Activated naive CD4-positive, alpha-beta T cell treated with anti-CD3 and anti-CD28 coated beads, Interleukin-2, amount 50 U/mL, for 24 hours (primary cell): ENCODE results near the gene AMIGO3.
A peak's percentile ranks its signal among the peaks of the same experiment; 100 is the strongest.

ENCODE experiments used
- H3K27ac Mint-ChIP-seq: one replicate; pipeline ENCODE4 v1.8.0; 2021; ENCODE audit warnings: mild to moderate bottlenecking, mixed read lengths
- H3K27me3 Mint-ChIP-seq: one replicate; pipeline ENCODE4 v1.8.0; 2021; ENCODE audit warnings: mixed read lengths
- H3K36me3 Mint-ChIP-seq: one replicate; pipeline ENCODE4 v1.8.0; 2021; ENCODE audit warnings: mixed read lengths
- H3K4me1 Mint-ChIP-seq: one replicate; pipeline ENCODE4 v1.8.0; 2021; ENCODE audit warnings: mixed read lengths
- H3K4me3 Mint-ChIP-seq: one replicate; pipeline ENCODE4 v1.8.0; 2021; ENCODE audit warnings: mild to moderate bottlenecking, mixed read lengths
- H3K9me3 Mint-ChIP-seq: one replicate; pipeline ENCODE4 v1.8.0; 2021; ENCODE audit warnings: mixed read lengths

AMIGO3 gene

DNA sequence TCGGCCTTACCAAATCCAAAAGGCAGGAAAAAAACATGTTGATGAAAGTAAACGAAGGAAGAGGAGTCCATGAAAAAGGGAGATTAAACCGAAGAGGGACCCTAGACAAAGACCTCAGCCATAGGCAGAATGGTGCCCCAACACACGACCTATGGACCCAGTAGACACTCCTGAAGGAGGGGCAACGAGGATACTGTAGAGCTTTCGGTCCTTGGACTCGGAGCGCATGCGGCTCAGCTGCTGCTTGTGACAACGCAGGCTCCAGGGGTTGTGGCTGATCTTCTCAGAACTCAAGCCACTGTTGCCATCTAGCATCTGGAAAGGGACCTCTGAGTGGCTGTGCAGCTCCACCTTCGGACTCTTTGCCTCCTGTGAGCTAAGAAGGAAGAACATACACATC, 13.1 kb upstream of the AMIGO3 start:
- H3K9me3 Mint-ChIP-seq, result no peaks in the 10 kb centered on the region
- H3K4me1 Mint-ChIP-seq, result no peaks in the 10 kb centered on the region
- H3K27ac Mint-ChIP-seq, result no peak overlapping the region
- no peaks in the 10 kb centered on the region for H3K27me3 Mint-ChIP-seq
- peaks cover 10% of the 10 kb centered on the region for H3K36me3 Mint-ChIP-seq
- H3K4me3 Mint-ChIP-seq, result no peak overlapping the region

DNA sequence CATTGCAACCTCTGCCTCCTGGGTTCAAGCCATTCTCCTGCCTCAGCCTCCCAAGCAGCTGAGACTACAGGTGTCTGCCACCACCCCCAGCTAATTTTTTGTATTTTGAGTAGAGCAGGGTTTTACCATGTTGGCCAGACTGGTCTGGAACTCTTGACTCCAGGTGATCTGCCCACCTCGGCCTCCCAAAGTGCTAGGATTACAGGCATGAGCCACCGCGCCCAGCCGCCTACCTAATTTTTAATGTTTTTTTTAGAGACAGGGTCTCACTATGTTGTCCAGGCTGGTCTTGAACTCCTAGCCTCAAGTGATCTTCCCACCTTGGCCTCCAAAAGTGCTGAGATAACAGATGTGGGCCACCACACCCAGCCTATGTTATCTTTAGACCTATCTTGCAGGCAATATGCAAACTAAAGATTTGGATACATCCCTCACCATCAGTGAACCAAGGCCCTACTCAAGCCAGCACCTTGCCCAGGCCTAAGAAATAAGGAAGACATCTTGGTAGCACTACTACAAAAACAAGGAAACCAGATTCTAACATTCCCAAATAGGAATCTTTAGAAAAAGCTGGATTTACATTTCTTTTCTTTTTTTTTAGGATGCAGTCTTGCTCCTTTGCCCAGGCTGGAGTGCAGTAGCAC, 10.6 kb upstream of the AMIGO3 start:
- Mint-ChIP-seq H3K27me3 (no peaks in the 10 kb centered on the region), H3K9me3 (no peaks in the 10 kb centered on the region), H3K4me1 (no peaks in the 10 kb centered on the region), H3K27ac (no peak overlapping the region), H3K4me3 (no peak overlapping the region), H3K36me3 (peaks cover 8% of the 10 kb centered on the region)

DNA sequence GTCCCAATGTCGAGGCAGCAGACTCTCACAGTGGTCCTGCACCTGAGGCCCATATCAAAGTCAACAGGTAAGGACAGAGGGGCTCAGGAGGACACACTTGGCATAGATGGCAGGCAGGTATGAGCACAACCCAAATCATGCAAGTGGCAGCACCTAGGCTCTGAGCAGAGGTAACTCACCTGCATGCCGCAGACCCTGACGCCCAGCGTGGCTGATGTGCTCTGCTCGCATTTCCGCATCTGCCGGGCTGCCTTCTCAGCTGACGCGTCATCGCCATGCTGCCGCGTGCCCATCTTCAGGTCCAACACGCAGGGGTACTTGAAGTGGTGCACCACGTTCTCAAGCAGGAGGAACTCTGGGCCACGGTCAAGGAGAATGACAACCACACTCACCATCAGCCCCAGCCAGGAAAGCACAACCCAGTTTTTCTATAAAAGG, 8.5 kb upstream of the AMIGO3 start:
- H3K27ac Mint-ChIP-seq, result no peak overlapping the region
- no peak overlapping the region for H3K4me3 Mint-ChIP-seq
- peaks cover 7% of the 10 kb centered on the region for H3K4me1 Mint-ChIP-seq
- peaks cover 4% of the 10 kb centered on the region for H3K36me3 Mint-ChIP-seq
- no peaks in the 10 kb centered on the region for H3K27me3 Mint-ChIP-seq
- no peaks in the 10 kb centered on the region for H3K9me3 Mint-ChIP-seq

DNA sequence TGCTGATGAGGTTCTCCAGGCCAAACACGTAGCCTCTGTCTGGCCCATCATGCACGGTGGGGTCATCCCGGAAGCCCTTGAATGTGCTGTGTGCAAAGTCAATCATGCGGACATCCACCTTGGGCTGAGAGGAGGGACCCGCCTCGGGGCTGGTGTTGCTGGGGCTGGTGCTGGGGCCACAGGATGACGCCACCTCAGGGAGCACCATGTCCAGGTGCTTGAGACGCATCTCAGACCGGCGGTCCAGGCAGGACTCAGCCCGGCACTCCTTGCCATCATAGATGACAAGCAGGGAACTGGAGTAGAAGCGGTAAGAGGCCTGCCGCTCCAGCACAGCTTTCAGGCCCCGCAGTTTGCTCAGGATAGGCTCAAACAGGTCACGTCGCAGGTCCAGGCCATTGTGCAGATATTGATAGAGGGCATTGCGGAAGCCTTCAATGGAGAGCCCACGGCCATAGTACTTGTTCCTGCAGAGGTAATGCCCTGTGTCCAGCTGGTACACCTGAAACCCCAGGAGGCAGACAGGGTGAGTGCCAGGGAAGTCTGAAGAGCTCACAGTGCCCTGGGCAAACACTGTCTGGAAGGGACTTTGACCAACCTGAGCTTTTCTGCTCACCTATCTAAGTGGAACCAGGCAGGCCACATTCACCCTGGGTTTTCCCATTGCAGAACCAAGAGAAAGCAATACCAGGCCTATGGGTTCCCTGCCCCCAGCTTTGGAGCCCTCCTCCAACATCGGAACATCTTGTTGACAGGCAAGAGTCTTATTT, 7.9 kb upstream of the AMIGO3 start:
- Mint-ChIP-seq H3K27ac (no peak overlapping the region), H3K9me3 (no peaks in the 10 kb centered on the region), H3K4me1 (peaks cover 13% of the 10 kb centered on the region), H3K27me3 (no peaks in the 10 kb centered on the region), H3K4me3 (no peak overlapping the region), H3K36me3 (peaks cover 3% of the 10 kb centered on the region)

DNA sequence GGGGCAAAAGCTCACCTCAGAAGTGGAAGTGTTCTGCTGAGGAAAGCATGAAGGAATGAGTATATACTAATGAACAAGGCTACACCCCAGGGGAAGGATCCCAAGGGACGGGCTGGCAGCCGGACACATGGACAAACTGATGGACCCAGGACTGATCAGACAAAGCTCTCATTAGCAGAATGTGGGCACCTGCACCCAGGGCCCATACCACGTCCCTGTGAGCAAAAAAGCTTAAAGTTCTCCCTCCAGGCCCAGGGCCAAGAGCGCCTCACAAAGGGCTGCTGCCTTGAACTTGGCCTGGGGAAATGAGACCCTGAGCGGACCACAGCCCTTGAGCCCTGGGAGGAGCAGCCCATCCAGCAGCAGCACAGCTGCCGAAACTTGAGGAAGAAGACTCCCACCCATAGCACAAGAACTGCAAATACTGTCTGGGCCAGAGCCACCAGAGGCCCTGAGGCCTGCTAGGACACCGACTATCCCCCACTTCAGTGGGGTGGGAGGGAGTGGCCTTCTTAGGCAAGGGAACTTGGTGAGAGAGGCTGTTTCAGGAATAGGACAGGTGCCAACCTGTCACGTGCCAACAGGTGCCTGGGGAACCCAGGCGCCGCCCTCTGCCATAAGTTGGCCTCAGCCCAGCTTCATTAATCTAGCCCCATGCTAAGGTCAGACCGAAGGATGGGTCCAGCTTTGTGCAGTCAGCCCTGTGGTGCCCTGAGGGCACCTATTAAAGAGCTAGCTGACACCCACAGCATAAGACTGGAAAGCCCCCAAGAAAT, 6.6 kb upstream of the AMIGO3 start:
- H3K27ac Mint-ChIP-seq, result no peak overlapping the region
- H3K4me1 Mint-ChIP-seq, result peaks cover 14% of the 10 kb centered on the region
- H3K4me3 Mint-ChIP-seq, result no peak overlapping the region
- peaks cover 3% of the 10 kb centered on the region for H3K36me3 Mint-ChIP-seq
- no peaks in the 10 kb centered on the region for H3K27me3 Mint-ChIP-seq
- H3K9me3 Mint-ChIP-seq, result no peaks in the 10 kb centered on the region

DNA sequence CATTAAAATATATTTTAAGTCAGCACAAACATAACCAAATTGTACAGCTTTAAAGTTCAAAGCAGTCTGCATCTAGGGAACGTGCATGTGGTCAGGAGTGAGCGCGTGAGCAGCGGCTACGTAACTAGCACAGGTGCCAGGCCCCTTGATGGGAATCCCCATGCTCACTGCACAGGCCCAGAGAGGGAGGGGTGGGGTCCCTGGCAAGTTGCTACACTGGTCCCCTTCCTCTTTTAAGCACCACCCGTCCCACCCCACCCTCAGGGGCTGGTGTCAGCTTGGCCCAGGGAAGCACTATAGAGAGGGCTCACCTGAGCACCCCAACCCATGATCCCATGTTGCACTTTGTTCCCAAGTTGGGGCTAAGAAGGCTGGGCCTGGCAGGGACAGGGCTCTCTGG, 5.1 kb upstream of the AMIGO3 start:
- H3K9me3 Mint-ChIP-seq, result no peaks in the 10 kb centered on the region
- peak overlapping the region; percentile 89 for H3K27ac Mint-ChIP-seq
- no peaks in the 10 kb centered on the region for H3K27me3 Mint-ChIP-seq
- H3K4me3 Mint-ChIP-seq, result peak overlapping the region; percentile 92
- H3K4me1 Mint-ChIP-seq, result peaks cover 17% of the 10 kb centered on the region
- peaks cover 2% of the 10 kb centered on the region for H3K36me3 Mint-ChIP-seq

DNA sequence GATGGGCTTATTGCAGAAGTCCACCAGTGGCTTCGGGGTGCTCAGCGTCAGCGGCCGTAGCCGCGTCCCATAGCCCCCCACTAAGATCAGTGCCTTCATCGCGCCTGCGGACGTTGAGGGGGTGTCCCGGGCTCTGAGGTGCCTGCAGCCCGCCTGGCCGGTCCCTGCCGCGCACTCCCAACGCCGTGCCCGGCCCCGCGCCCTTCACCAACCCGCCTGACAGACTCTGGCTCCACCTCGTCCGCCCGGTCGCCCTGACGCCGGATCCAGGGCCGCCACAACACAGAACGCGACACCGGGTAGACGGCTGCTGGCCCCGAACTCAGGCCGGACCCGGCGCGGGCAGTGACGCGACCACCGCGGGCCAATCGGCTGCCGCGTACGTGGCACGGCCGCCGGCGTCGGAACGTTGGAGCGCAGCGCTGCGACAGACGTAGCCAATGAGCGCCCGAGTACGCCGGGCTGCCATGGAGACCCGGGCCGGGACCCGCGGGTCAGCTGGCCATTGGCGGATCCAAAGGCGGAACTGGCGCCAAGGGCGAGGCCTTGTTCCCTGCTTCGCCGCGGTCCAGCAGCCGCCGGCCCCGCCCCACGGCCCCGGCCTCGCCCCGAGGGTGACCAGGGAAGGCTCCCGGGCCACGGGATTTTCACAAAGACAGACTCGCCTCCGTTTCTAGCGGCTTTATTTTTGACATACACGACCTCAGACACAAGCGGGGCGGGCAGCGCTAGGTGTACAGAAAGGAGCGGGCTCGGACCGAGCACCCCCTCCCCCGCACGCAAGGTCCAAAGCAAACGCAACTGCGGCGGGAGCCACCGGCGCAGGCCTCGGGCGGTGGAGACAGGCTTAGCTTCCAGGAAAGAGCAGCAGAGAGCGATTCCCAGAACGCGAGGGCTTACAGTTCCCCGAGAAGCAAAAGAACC, 4.4 kb upstream of the AMIGO3 start, which contains the start of gene GMPPB:
GMPPB (minus strand) TSS at position 324 of the 924 bp plus-strand sequence; CDS start at position 99, 225 bp downstream.
- Mint-ChIP-seq H3K9me3 (no peaks in the 10 kb centered on the region), H3K4me1 (peaks cover 24% of the 10 kb centered on the region), H3K4me3 (peak within 1 kb of the TSS; percentile 92), H3K27ac (peak within 1 kb of the TSS; percentile 89), H3K36me3 (peaks cover 2% of the 10 kb centered on the region), H3K27me3 (no peaks in the 10 kb centered on the region)

DNA sequence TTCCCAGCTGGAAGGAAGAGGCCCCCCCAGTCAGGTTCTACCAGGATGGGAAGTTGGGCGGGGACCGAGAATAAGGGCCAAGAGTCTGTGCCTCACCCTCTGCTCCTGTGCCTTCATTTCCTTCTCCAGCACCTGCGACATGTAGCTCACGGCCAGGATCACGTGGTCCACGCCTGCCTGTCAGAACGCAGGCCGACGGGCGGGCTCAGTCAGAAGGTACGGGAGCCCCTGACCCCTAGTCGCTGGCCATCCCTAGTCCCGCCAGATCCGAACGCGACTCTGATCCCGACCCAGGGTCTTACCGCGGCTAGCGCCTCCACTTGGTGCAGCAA, 3.8 kb upstream of the AMIGO3 start:
- peaks cover 2% of the 10 kb centered on the region for H3K36me3 Mint-ChIP-seq
- H3K27ac Mint-ChIP-seq, result peak overlapping the region; percentile 89
- peaks cover 30% of the 10 kb centered on the region for H3K4me1 Mint-ChIP-seq
- H3K9me3 Mint-ChIP-seq, result no peaks in the 10 kb centered on the region
- no peaks in the 10 kb centered on the region for H3K27me3 Mint-ChIP-seq
- peak overlapping the region; percentile 92 for H3K4me3 Mint-ChIP-seq

DNA sequence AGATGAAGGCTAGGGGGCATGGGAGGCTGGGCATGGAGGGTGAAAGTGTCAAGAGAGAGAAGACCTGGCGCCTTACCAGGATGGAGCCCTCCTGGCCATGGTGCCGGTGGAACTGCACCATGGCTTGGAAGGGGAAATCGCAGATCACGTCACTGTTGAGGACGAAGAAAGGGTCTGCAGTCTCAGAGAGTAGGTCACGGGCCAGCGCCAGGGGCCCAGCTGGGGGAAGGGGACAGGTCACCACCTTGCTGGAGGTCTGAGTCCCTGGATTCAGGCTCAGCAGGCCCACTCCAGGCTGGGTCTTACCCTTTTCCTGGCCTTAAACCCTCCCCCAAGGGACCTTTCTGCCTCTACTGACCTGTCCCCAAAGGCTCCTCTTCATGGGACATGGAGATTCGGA, 3.4 kb upstream of the AMIGO3 start:
- peak overlapping the region; percentile 92 for H3K4me3 Mint-ChIP-seq
- peaks cover 30% of the 10 kb centered on the region for H3K4me1 Mint-ChIP-seq
- H3K36me3 Mint-ChIP-seq, result peaks cover 2% of the 10 kb centered on the region
- no peaks in the 10 kb centered on the region for H3K9me3 Mint-ChIP-seq
- no peaks in the 10 kb centered on the region for H3K27me3 Mint-ChIP-seq
- H3K27ac Mint-ChIP-seq, result peak overlapping the region; percentile 89

DNA sequence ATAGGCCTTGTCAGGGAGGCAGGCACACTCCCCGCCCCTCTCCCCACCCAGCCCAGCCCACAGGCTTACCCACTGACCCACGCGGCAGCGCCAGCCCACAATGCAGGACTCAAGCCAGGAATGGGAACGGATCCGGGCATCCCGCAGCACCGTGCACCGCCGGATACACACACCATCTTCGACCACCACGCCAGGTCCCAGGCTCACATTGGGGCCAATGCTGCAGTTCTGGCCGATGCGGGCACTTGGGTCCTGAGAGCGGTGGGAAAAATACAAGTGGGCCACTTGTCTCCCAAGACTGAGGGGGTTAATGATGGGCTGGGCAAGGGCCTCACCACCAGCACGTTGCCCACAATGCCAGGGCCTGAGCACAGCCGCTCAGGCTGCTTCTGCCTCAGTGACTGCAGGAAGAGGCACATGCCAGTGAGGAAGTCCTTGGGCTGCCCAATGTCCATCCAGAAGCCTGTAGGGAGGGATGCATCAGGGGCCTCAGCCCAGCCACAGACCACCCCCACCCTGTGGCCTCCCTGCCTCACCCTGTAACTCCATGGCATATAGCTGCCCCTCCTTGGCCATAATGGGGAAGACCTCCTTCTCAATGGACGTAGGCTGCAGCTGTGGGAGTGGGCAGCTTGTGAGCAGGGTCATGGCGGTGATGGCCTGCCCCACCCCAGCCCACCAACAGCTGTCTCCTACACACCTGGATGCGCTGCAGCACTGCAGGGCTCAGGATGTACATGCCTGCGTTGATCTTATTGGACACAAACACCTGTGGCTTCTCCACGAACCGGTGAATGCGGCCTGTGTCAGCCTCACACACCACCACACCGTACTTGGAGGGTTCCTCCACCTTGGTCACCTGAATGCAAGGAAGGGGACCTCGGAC, 2.7 kb upstream of the AMIGO3 start:
- Mint-ChIP-seq H3K36me3 (peaks cover 2% of the 10 kb centered on the region), H3K27ac (peak overlapping the region; percentile 74), H3K9me3 (no peaks in the 10 kb centered on the region), H3K27me3 (no peaks in the 10 kb centered on the region), H3K4me3 (peak overlapping the region; percentile 92), H3K4me1 (peaks cover 30% of the 10 kb centered on the region)

DNA sequence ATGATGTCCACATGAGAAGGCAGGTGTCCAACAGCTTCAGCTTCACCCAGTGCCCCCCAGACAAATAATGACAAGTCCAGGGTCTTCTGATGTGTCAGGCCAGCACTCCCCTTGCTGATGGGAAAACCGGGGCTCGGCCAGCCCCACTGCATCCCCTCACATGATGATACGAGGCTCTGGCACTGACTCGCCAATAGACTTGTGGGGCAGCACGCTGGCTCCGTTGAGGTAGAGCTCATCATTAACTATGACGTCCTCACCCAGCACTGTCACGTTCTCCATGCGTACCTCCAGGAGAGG, 2.1 kb upstream of the AMIGO3 start:
- Mint-ChIP-seq H3K9me3 (no peaks in the 10 kb centered on the region), H3K4me1 (peaks cover 30% of the 10 kb centered on the region), H3K27ac (no peak overlapping the region), H3K4me3 (no peak overlapping the region), H3K36me3 (peaks cover 2% of the 10 kb centered on the region), H3K27me3 (no peaks in the 10 kb centered on the region)

DNA sequence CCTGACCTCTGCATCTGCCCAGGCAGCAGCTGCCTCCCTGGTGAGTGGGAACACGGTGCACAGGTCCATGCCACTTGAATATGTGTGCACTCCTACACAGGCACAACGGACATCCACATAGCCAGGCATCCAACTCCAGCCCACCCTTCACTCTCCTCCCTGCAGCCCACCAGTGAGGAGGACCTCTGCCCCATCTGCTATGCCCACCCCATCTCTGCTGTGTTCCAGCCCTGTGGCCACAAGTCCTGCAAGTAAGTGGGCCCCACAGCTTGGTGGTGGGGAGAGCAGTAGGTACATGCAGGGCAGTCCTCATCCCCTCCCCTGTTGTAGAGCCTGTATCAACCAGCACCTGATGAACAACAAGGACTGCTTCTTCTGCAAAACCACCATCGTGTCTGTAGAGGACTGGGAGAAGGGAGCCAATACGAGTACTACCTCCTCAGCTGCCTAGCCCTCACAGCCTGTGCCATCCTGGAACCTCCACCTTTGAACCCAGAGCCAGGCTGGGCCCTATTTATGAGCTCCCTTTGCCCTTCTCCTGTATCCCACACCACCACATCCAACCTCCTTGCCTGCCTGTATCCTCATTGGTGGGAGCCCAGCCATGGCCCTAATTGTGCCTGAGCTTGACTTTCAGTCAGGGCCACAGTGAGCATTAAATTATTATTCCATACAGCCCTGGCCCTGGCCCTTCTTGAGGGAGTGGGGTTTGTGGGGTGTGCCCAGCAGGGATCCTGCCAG, 1.5 kb upstream of the AMIGO3 start:
- Mint-ChIP-seq H3K36me3 (peaks cover 2% of the 10 kb centered on the region), H3K27me3 (no peaks in the 10 kb centered on the region), H3K9me3 (no peaks in the 10 kb centered on the region), H3K4me3 (peak overlapping the region; percentile 30), H3K27ac (no peak overlapping the region), H3K4me1 (peaks cover 30% of the 10 kb centered on the region)

DNA sequence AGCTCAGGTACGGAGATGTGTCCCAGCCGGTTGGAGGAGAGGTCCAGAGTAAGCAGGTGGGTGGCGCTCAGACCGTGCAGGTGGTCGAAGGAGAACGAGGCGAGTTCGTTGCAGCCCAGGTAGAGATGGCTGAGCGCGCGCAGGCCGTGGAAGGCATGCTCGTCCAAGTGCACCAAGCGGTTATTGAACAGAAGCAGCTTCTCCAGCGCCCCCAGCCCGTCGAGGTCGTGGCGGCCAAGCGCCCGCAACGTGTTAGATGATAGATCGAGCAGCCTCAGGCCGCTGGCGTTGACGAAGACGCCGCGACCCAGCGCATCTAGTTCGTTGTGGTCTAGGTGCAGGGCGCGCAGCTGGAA, 648 bp downstream of the AMIGO3 start:
- Mint-ChIP-seq H3K9me3 (no peaks in the 10 kb centered on the region), H3K27me3 (no peaks in the 10 kb centered on the region), H3K27ac (peak overlapping the region; percentile 74), H3K4me1 (peaks cover 26% of the 10 kb centered on the region), H3K36me3 (peaks cover 2% of the 10 kb centered on the region), H3K4me3 (peak overlapping the region; percentile 84)
